Measurements from ENCODE around the gene KCNE2. TPM values are rescaled to one million over a fixed set of nuclear protein-coding genes. Genes with fewer than 3 reads are reported as not detected.

Gene KCNE2
- total and polyA plus RNA-seq, 2 of the 8 experiments (the other 6 are each of a cell fraction or from before 2014, with no cell fraction given): 0.09 to 0.37 TPM

GRCh38 chr21:34340061-34340460 is 23.7 kb upstream of the KCNE2 start:
- Histone ChIP-seq H3K23ac (ENCODE audit: insufficient read length) (no peak overlapping the region), H2BK15ac (ENCODE audit: low read length) (no peak overlapping the region), H2BK120ac (replicated peaks; ENCODE audit: low read depth, low read length) (no peak overlapping the region), H3K9me3 (ENCODE audit: insufficient read depth in 2 of 2, low read depth in 1 of 2, low read length in 1 of 2) (no peaks in the 10 kb centered on the region), H4K8ac (ENCODE audit: extremely low read depth, insufficient read depth, low read length) (no peak overlapping the region), H3K56ac (replicated peaks; ENCODE audit: insufficient read length, low read depth, low read length) (no peak overlapping the region), H3K4ac (replicated peaks; ENCODE audit: insufficient read length, low read depth, low read length) (no peak overlapping the region), H4K20me1 (replicated peaks in 1 of 2; ENCODE audit: control insufficient read depth in 1 of 2, insufficient read depth in 2 of 2, low read length in 2 of 2) (no peaks in the 10 kb centered on the region), H3K14ac (ENCODE audit: insufficient read length) (no peak overlapping the region), H4K5ac (ENCODE audit: insufficient read length, low read depth, low read length) (no peak overlapping the region), H3K4me1 (replicated peaks in 1 of 4; ENCODE audit: control insufficient read depth in 3 of 4, insufficient read depth in 4 of 4, low read length in 3 of 4) (no peaks in the 10 kb centered on the region; a peak in 1 of 7 replicates), H3K9ac (replicated peaks in 1 of 4; ENCODE audit: extremely low read depth in 1 of 4, low read depth in 3 of 4, low read length in 3 of 4) (no peak overlapping the region), H2BK20ac (ENCODE audit: low read length) (no peak overlapping the region), H4K91ac (replicated peaks; ENCODE audit: insufficient read length, low read length) (no peak overlapping the region), H2AFZ (ENCODE audit: low read length) (no peak overlapping the region), H2BK5ac (ENCODE audit: low read depth, low read length) (no peak overlapping the region), H2BK12ac (ENCODE audit: low read depth, low read length) (no peak overlapping the region), H2AK5ac (ENCODE audit: low read depth, low read length) (no peak overlapping the region), H3K36me3 (ENCODE audit: control insufficient read depth in 2 of 4, insufficient read depth in 4 of 4, low read length in 3 of 4) (no peaks in the 10 kb centered on the region), H3K27me3 (replicated peaks in 1 of 4; ENCODE audit: control insufficient read depth in 3 of 4, extremely low read depth in 1 of 4, insufficient read depth in 3 of 4, low read length in 3 of 4) (no peaks in the 10 kb centered on the region), H3K4me2 (ENCODE audit: insufficient read depth in 1 of 2, low read depth in 2 of 2, low read length in 2 of 2) (no peak overlapping the region), H3K23me2 (ENCODE audit: low read depth, low read length) (no peaks in the 10 kb centered on the region; the same call in 1 of the 2 replicates), H3K18ac (ENCODE audit: extremely low read depth, low read length) (no peak overlapping the region), H3K27ac (ENCODE audit: low read depth, low read length) (no peak overlapping the region), H3K79me1 (ENCODE audit: low read depth, low read length) (no peaks in the 10 kb centered on the region), H3K79me2 (ENCODE audit: control insufficient read depth in 1 of 2, insufficient read depth in 2 of 2, low read length in 2 of 2) (no peaks in the 10 kb centered on the region), H3K4me3 (ENCODE audit: extremely low read depth in 1 of 4, insufficient read depth in 2 of 4, low read depth in 3 of 4, low read length in 4 of 4) (no peak overlapping the region)
- 85% methylated on average over 3 of the region's 3 CpGs; no CpG with 5 or more reads in 1 of the 2 experiments for WGBS, 2 experiments (ENCODE audit: extremely low coverage in 1 of 2, insufficient coverage in 1 of 2, insufficient read length in 1 of 2, insufficient replicate concordance in 2 of 2, low coverage in 1 of 2, low lambda C conversion rate in 2 of 2, missing lambda C conversion rate in 1 of 2)
- ChIA-PET POLR2A (ENCODE audit: partially characterized antibody) (no interaction called here), CTCF (ENCODE audit: partially characterized antibody) (interaction anchor here (1.4 kb wide), 1 partner anchor 415 kb away, joined by 4 read pairs; no protein-coding TSS in a partner anchor)
- DNase-seq (ENCODE audit: low read depth in 1 of 2, low spot score in 2 of 2) (no peak), FAIRE-seq (no peak)
- TF ChIP-seq NRF1 (IDR thresholded peaks at IDR 0.05; ENCODE audit: low read depth, low read length) (no peak), TCF12 (IDR thresholded peaks at IDR 0.05; ENCODE audit: low read depth, low read length) (no peak)

All from H1 (cell line).